GM12878 (cell line): Measurements from ENCODE around the gene ITPKB. TPM values are rescaled to one million over a fixed set of nuclear protein-coding genes. Genes with fewer than 3 reads are reported as not detected.

ENCODE experiments used
- CHD2 ChIP-seq: IDR thresholded peaks from 2 replicates; pipeline ENCODE4 v1.6.1; 2011; ENCODE audit warnings: low read depth, low read length, improper control_type of control experiment, borderline replicate concordance
- JUND ChIP-seq: IDR thresholded peaks from 2 replicates; pipeline ENCODE4 v1.6.1; 2012; ENCODE audit warnings: low read depth, mild to moderate bottlenecking, low read length, improper control_type of control experiment, moderate library complexity
- SREBF2 ChIP-seq: IDR thresholded peaks from 2 replicates; pipeline ENCODE4 v1.6.1; 2012; ENCODE audit warnings: mild to moderate bottlenecking, low read length
- ZBTB33 ChIP-seq: fragments of 450-650 bp; IDR thresholded peaks from 2 replicates; pipeline ENCODE4 v1.6.1; 2017; ENCODE audit warnings: mild to moderate bottlenecking
- ZNF217 ChIP-seq: fragments of 450-650 bp; IDR thresholded peaks from 2 replicates; pipeline ENCODE4 v1.6.1; 2017; ENCODE audit warnings: antibody characterized with exemption, mild to moderate bottlenecking
- ZNF622 ChIP-seq: fragments of 450-650 bp; IDR thresholded peaks from 2 replicates; pipeline ENCODE4 v1.6.1; 2017; ENCODE audit warnings: mild to moderate bottlenecking, inconsistent platforms
- polyA plus RNA-seq, 11 experiments: library from polyadenylated mRNA; depleted of rRNA in 4 of 11; unstranded in 6 of 11; stranded (reverse) in 5 of 11; fragments of >200 nt; fragmentation: Nextera tagmentation in 4 of 11; fragmentation: Illumina TruSeq in 1 of 11; extraction: Ambion mirVana in 4 of 11; extraction: Trizol in 1 of 11; gene quantifications; 1 replicate in 1 of 11; 2 replicates in 10 of 11; pipeline versions ENCODE4 v1.2.1 to v1.2.3, GENCODE V29; 2011 to 2016; ENCODE audit warnings: inconsistent platforms in 2 of 11, missing spikeins in 2 of 11, low read depth in 1 of 11
- total RNA-seq, 4 experiments: library from RNA; depleted of rRNA in 3 of 4; stranded (reverse); fragments of >200 nt in 3 of 4; fragmentation: Illumina TruSeq in 1 of 4; extraction: Trizol in 1 of 4; gene quantifications; 2 replicates each; pipeline versions ENCODE4 v1.2.1 to v1.2.3, GENCODE V29; 2013 to 2021
- TF ChIP-seq, protein P1 (sequence below): fragments of 450-650 bp; IDR thresholded peaks from 2 replicates; pipeline ENCODE4 v1.6.1; 2016; ENCODE audit warnings: mild to moderate bottlenecking
- TF ChIP-seq, protein P2 (sequence below): IDR thresholded peaks from 2 replicates; pipeline ENCODE4 v1.6.1; 2012; ENCODE audit warnings: low read length, inconsistent platforms

ITPKB gene
- total and polyA plus RNA-seq, 10 of the 15 experiments (the other 5 are each of a cell fraction or from before 2014, with no cell fraction given), result 1.3 to 38.7 (median 12.9) TPM

DNA sequence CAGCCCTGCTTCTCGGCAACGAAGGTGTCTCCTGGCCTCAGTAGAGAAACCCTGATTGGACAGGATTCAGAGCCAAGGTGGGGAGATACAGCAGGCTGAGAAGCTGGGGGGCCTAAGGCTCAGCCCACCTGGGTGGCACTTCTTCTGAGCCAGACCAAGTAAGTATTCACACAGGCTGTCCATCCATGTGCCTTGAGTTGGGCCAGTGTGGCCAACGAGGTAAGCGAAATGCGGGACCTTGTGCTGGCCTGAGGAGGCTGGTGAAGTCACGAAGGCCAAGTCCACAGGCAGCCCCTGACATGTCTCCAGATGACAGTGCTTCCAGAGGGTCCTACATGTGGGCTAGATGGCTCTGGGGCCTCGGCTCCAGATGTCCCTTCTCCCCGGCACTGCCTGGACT is 91.4 kb downstream of the ITPKB start (continued):
- TF ChIP-seq, protein P1, sequence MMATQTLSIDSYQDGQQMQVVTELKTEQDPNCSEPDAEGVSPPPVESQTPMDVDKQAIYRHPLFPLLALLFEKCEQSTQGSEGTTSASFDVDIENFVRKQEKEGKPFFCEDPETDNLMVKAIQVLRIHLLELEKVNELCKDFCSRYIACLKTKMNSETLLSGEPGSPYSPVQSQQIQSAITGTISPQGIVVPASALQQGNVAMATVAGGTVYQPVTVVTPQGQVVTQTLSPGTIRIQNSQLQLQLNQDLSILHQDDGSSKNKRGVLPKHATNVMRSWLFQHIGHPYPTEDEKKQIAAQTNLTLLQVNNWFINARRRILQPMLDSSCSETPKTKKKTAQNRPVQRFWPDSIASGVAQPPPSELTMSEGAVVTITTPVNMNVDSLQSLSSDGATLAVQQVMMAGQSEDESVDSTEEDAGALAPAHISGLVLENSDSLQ, result no peak
- no peak for TF ChIP-seq ZNF217
- no peak for TF ChIP-seq SREBF2
- no peak for TF ChIP-seq ZBTB33
- TF ChIP-seq ZNF622, result no peak
- no peak for TF ChIP-seq CHD2
- TF ChIP-seq JUND, result no peak
- TF ChIP-seq, protein P2, sequence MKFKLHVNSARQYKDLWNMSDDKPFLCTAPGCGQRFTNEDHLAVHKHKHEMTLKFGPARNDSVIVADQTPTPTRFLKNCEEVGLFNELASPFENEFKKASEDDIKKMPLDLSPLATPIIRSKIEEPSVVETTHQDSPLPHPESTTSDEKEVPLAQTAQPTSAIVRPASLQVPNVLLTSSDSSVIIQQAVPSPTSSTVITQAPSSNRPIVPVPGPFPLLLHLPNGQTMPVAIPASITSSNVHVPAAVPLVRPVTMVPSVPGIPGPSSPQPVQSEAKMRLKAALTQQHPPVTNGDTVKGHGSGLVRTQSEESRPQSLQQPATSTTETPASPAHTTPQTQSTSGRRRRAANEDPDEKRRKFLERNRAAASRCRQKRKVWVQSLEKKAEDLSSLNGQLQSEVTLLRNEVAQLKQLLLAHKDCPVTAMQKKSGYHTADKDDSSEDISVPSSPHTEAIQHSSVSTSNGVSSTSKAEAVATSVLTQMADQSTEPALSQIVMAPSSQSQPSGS, result no peak
